VCaP (cell line): Measurements from ENCODE around the gene WNT5B.

ENCODE experiments used
- H3K27ac ChIP-seq: fragments of 450-650 bp; 2 replicates; pipeline ENCODE4 v1.5.1; 2017
- TF ChIP-seq, protein P1 (sequence below): fragments of 450-650 bp; conservative IDR thresholded peaks from 2 replicates; pipeline ENCODE4 v1.5.1; 2017; ENCODE audit warnings: mild to moderate bottlenecking, moderate library complexity

The WNT5B gene

DNA sequence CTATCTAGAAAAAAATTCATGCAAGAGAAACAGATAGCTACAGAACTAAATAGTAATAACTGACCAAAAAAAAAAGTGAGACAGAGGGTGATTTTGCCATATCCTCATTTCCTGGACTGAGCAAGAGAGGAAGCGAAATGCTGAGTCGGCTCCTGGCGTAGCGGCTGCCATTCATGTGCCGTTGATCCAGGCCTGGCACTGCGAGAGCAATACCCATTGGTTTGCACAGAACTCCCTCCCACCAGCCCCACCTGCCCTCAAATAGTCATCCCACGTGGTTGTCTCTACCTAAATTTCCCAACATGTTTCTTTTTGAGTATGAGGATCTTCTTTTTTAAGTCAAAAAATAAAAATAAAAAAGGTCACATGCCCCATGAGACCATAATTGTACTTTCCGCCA is 9.4 kb upstream of the WNT5B start:
- no peak overlapping the region for H3K27ac ChIP-seq

DNA sequence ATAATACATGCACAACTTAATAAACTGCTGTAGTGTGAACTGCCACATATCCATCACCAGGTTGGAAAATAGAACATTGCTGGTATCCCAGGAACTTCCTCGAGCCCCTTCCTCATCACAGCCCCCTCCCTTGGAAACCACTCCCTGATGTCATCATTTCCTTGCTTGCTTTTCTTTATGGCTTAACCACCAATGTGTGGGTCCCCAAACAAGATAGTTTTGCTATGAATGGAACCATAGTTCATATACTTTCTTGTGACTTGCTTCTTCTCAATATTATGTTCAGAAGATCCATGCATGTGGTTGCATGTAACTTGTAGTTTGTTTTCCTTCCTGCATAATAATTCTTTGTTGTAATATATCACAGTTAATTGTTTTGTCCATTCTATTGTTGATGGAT is 8.9 kb upstream of the WNT5B start:
- H3K27ac ChIP-seq, result no peak overlapping the region
- TF ChIP-seq, protein P1, sequence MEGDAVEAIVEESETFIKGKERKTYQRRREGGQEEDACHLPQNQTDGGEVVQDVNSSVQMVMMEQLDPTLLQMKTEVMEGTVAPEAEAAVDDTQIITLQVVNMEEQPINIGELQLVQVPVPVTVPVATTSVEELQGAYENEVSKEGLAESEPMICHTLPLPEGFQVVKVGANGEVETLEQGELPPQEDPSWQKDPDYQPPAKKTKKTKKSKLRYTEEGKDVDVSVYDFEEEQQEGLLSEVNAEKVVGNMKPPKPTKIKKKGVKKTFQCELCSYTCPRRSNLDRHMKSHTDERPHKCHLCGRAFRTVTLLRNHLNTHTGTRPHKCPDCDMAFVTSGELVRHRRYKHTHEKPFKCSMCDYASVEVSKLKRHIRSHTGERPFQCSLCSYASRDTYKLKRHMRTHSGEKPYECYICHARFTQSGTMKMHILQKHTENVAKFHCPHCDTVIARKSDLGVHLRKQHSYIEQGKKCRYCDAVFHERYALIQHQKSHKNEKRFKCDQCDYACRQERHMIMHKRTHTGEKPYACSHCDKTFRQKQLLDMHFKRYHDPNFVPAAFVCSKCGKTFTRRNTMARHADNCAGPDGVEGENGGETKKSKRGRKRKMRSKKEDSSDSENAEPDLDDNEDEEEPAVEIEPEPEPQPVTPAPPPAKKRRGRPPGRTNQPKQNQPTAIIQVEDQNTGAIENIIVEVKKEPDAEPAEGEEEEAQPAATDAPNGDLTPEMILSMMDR, result no peak

More for the DNA sequence above, 9.4 kb upstream of the WNT5B start:
- TF ChIP-seq, protein P1, result no peak

DNA sequence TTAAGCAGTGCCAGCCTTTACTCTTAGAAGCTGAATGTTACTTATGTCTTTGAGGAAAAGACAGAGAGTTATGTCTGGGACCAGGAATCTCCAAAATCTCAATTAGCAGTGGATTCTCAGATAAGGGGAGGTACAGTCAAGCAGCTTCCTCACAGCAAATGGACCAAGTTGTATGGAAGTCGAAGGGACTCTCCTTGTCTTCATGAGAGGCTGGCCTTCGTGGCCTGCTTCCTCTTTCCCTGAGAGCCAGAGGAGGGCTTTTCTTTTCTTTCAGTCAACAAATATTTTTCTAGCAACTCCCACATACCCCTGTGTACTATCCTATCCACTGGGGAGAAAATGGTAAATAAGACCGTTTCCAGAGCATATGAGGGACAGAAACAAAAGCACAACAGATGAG is 6.6 kb upstream of the WNT5B start:
- no peak overlapping the region for H3K27ac ChIP-seq
- TF ChIP-seq, protein P1, result no peak

DNA sequence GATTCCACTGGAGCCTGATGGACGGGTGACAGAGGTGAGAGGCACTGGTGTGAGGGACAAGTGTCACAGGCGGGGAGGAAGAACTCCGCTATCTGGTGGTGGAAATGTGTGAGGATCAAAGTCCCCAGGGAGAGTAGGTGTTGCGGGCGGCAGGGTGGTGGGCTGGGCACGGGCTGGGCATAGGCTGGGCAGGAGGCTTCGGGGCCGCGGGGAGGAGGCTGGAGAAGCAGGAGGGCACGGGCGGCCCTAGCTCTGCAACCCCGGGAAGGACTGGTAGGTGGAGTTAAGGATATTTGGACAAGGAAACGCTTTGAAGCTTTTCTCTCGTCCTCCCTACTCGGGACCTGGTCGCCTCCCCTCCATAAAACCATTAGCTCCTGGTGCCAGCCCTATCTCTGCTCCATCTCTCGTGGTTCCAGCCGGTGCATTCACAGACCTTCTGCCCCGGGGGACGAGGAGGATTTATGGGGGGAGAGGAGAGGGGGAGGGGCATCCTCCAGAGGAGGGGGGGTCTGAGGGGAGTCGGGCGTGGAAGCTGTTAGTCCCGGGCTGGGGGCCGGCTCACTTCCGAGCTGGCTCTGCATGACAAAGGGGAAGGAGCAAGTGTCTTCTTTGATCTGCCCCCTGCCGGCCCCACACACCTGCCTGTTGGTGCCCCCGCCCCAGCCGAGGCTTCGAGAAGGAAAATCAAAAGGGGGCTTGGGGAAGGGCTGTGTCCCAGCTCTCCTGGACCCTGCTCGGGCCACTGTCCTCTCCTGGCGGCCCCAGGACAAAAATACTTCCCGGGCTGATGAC is 504 bp downstream of the WNT5B start:
- TF ChIP-seq, protein P1, result no peak
- H3K27ac ChIP-seq, result peak overlapping the region; percentile 62

DNA sequence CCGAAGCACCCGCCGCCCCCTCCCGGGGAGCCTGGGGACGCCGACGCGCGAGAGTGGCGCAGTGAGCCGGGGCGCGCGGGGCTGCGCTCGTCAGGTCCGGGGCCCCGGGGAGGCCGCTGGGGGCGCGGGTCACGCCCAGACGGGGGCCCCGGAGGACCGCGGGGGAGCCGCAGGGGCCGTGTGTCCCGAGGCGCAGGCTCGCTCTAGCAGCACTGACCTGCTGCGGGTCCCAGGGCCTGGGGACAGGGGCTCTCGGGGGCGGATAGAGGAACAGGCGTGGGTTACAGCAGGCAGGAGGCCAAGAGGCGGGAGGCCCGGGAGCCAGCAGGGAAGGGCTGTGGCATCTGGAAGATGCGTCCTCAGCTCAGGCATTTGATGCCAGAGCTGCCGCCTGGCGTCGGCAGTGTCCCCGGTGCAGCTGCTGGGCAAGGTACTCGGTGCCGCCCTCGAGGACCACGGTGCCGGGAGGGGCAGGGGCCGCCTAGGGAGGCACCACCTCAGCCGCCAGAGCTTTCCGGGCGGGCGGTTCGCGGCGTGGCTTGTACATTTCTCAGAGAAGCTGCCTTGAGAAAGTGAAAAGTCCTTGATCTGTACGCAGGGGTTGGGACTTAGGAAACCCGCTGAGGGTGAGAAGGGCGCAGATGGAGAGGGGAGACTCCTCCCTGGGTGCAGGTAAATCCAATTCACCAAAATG is 1.2 kb downstream of the WNT5B start:
- TF ChIP-seq, protein P1, result peak; percentile 58

DNA sequence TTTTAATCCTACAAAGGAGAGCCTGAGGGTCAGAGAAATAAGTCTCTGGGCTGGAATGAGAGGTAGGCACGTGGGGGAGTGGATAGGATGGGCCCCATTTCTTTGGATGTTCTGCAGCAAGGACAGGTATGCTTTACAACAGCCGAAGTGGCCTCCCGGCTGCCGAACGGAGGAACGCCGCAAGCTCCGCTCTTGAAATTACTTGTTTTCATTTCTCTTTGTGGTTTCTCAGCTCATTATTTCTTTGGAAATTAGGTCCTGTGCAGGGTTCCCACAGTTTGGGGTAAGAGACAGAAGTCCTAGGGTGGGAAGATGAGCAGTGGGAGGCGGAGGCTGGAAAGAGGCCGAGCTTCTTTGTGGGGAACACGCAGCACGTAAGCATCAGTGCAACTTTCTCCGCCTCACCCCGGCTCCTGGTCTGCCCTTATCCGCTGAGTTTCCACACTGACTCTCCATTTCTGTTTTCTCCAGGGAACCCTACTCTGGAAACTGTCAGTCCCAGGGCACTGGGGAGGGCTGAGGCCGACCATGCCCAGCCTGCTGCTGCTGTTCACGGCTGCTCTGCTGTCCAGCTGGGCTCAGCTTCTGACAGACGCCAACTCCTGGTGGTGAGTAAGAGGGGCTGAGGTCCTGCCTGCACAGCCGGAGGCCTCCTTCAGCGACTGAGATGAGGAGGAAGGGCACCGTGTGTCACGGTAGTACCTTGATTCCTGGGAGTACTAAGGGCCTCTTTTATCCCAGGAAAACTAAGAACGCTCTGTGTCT is 2.0 kb downstream of the WNT5B start:
- H3K27ac ChIP-seq, result peak overlapping the region; percentile 62; the same call in 1 of the 2 replicates
- TF ChIP-seq, protein P1, result no peak

More for the DNA sequence above, 1.2 kb downstream of the WNT5B start:
- H3K27ac ChIP-seq, result peak overlapping the region; percentile 62

DNA sequence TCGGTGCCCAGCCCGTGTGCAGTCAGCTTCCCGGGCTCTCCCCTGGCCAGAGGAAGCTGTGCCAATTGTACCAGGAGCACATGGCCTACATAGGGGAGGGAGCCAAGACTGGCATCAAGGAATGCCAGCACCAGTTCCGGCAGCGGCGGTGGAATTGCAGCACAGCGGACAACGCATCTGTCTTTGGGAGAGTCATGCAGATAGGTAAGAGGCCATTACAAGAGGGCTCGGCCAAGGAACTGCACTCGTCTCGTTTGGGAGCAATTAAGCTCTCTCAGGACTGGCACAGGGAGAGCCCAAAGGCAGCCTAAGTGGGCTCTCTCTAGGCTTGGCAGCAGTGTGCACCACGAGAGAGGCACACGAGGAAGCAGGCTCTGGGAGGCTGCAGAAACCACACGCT is 3.7 kb downstream of the WNT5B start:
- TF ChIP-seq, protein P1, result no peak
- no peak overlapping the region for H3K27ac ChIP-seq
